Testis (tissue), 2 donors: ENCODE results near the gene RMI2.

Experiments
- POLR2A ChIP-seq: fragments of 450-650 bp; IDR thresholded peaks from one replicate; pipeline ENCODE4 v1.6.1; 2017; ENCODE audit warnings: antibody characterized with exemption, mild to moderate bottlenecking, moderate library complexity
- TF ChIP-seq, protein P1 (sequence below), 3 experiments: fragments of 450-650 bp in 2 of 3; fragments of 200-600 bp in 1 of 3; sonication (generic) in 1 of 3; IDR thresholded peaks; one replicate each; pipeline ENCODE4 v1.5.1; 2016 to 2019; ENCODE audit warnings: antibody characterized with exemption in 3 of 3, mild to moderate bottlenecking in 2 of 3, moderate library complexity in 1 of 3

DNA sequence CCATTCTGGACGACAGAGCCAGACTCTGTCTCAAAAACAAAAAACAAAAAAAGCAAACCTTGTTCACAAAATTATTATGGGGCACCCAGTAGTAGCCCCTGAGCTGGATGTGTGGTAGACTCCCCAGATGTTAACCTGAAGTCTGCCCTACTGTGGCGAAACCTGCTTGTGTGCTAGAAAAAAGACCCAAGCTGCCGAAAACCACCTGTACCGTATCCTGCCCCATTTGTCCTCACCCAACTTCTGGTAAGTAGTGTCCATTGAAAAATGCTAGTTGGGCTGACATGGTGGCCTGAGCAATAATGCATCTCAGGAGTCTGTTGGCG, 9.1 kb downstream of the RMI2 start:
- TF ChIP-seq, protein P1, sequence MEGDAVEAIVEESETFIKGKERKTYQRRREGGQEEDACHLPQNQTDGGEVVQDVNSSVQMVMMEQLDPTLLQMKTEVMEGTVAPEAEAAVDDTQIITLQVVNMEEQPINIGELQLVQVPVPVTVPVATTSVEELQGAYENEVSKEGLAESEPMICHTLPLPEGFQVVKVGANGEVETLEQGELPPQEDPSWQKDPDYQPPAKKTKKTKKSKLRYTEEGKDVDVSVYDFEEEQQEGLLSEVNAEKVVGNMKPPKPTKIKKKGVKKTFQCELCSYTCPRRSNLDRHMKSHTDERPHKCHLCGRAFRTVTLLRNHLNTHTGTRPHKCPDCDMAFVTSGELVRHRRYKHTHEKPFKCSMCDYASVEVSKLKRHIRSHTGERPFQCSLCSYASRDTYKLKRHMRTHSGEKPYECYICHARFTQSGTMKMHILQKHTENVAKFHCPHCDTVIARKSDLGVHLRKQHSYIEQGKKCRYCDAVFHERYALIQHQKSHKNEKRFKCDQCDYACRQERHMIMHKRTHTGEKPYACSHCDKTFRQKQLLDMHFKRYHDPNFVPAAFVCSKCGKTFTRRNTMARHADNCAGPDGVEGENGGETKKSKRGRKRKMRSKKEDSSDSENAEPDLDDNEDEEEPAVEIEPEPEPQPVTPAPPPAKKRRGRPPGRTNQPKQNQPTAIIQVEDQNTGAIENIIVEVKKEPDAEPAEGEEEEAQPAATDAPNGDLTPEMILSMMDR (IDR thresholded peaks at IDR 0.05): no peak
- TF ChIP-seq POLR2A: no peak
